Esophagus squamous epithelium (tissue), 5 donors: ENCODE results near the gene IL13. TPM values are rescaled to one million over a fixed set of nuclear protein-coding genes. Genes with fewer than 3 reads are reported as not detected.

ENCODE experiments used
- DNase-seq: peaks from one replicate; lab custom pipeline; 2025; lab: John Stamatoyannopoulos, UW
- H3K27ac ChIP-seq, 4 donors: fragments of 200-600 bp; sonication (generic); one replicate each; pipeline ENCODE4 v1.5.1; 2016 to 2019; ENCODE audit warnings: mild to moderate bottlenecking in 1 of 4
- H3K27me3 ChIP-seq, 4 donors: fragments of 200-600 bp; sonication (generic); 1 replicate in 3 of 4; 2 replicates in 1 of 4; pipeline versions ENCODE4 v1.5.1 to v1.6.0; 2017 to 2021; ENCODE audit warnings: antibody characterized with exemption in 1 of 4
- H3K36me3 ChIP-seq, 3 donors: fragments of 200-600 bp; sonication (generic); one replicate each; pipeline ENCODE4 v1.5.1; 2016 to 2019
- H3K4me1 ChIP-seq, 3 donors: fragments of 200-600 bp; sonication (generic); one replicate each; pipeline ENCODE4 v1.5.1; 2017 to 2019
- H3K4me3 ChIP-seq, 4 donors: fragments of 200-600 bp; sonication (generic); 1 replicate in 3 of 4; 2 replicates in 1 of 4; pipeline ENCODE4 v1.5.1; 2016 to 2019; ENCODE audit warnings: mild to moderate bottlenecking in 2 of 4, moderate library complexity in 1 of 4
- H3K9me3 ChIP-seq, 3 donors: fragments of 200-600 bp; sonication (generic); one replicate each; pipeline ENCODE4 v1.5.1; 2016 to 2019
- CTCF ChIP-seq, 6 experiments: fragments of 450-650 bp in 4 of 6; fragments of 200-600 bp in 2 of 6; sonication (generic) in 2 of 6; IDR thresholded peaks; one replicate each; pipeline ENCODE4 v1.5.1; 2016 to 2019; ENCODE audit warnings: antibody characterized with exemption in 6 of 6, mild to moderate bottlenecking in 4 of 6, moderate library complexity in 4 of 6
- POLR2A ChIP-seq, 4 donors: fragments of 450-650 bp; IDR thresholded peaks; one replicate each; pipeline ENCODE4 v1.6.1; 2017; ENCODE audit warnings: antibody characterized with exemption in 4 of 4, mild to moderate bottlenecking in 4 of 4, moderate library complexity in 3 of 4
- WGBS, 2 donors: methylation state at CpG; one replicate each; pipeline ENCODE4 v1.1.5; 2018; 5-methylcytosine and 5-hydroxymethylcytosine counted together
- intact Hi-C: fragments of 100-400 bp; cut with DNase I; formaldehyde crosslinking; loops from one replicate; pipeline ENCODE4 v1.15.0; 2022
- total RNA-seq, 4 donors: library from RNA; depleted of rRNA; stranded (reverse); fragments of >200 nt; gene quantifications; one replicate each; pipeline ENCODE4 v1.1.0, GENCODE V29; 2016
- donor health status: DM: yes; HTN: yes; CAD: no.

The IL13 gene
- total RNA-seq, 4 donors from 2014 or later = not detected

- H3K9me3 ChIP-seq = no peaks in the 10 kb centered on the region
- peaks cover 0 to 22% (median 8%) of the 10 kb centered on the region in 3 donors for H3K4me1 ChIP-seq
- intact Hi-C loops = no loop called here
- no peak overlapping the region for H3K4me3 ChIP-seq
- no peak for TF ChIP-seq POLR2A (IDR thresholded peaks at IDR 0.05)
- TF ChIP-seq CTCF (IDR thresholded peaks at IDR 0.05) = no peak
- H3K36me3 ChIP-seq = no peaks in the 10 kb centered on the region
- peak overlapping the region in 2 of 4 donors; percentile 47 to 58 for H3K27ac ChIP-seq
- H3K27me3 ChIP-seq = no peaks in the 10 kb centered on the region
- WGBS, 2 donors = 31 to 44% methylated on average over 10 to 12 of the region's 13 CpGs
- no peak for DNase-seq
Observed at GRCh38 chr5:132674671-132675506, 16.9 kb downstream of the IL13 start.

- intact Hi-C loops = no loop called here
- no peaks in the 10 kb centered on the region for H3K9me3 ChIP-seq
- WGBS, 2 donors = 92 to 94% methylated on average over 10 to 11 of the region's 11 CpGs
- H3K4me1 ChIP-seq = peaks cover 0 to 22% (median 8%) of the 10 kb centered on the region in 3 donors
- H3K27ac ChIP-seq = no peak overlapping the region
- H3K27me3 ChIP-seq = no peaks in the 10 kb centered on the region
- no peak for TF ChIP-seq CTCF (IDR thresholded peaks at IDR 0.05)
- TF ChIP-seq POLR2A (IDR thresholded peaks at IDR 0.05) = no peak
- no peak overlapping the region for H3K4me3 ChIP-seq
- DNase-seq = no peak
- no peaks in the 10 kb centered on the region for H3K36me3 ChIP-seq
Observed at GRCh38 chr5:132675936-132676689, 18.1 kb downstream of the IL13 start.

- no peaks in the 10 kb centered on the region for H3K36me3 ChIP-seq
- peaks cover 0 to 22% (median 8%) of the 10 kb centered on the region in 3 donors for H3K4me1 ChIP-seq
- DNase-seq = no peak
- 51 to 70% methylated on average over 6 to 7 of the region's 7 CpGs for WGBS, 2 donors
- no peak overlapping the region for H3K4me3 ChIP-seq
- H3K9me3 ChIP-seq = no peaks in the 10 kb centered on the region
- TF ChIP-seq CTCF (IDR thresholded peaks at IDR 0.05) (peak in 1 of 6 experiments; percentile 38), POLR2A (IDR thresholded peaks at IDR 0.05) (no peak)
- intact Hi-C loops = no loop called here
- H3K27ac ChIP-seq = no peak overlapping the region
- no peaks in the 10 kb centered on the region for H3K27me3 ChIP-seq
Observed at GRCh38 chr5:132677191-132677590, 19.2 kb downstream of the IL13 start.

GRCh38 chr5:132677682-132678400 is 19.9 kb downstream of the IL13 start:
- Histone ChIP-seq H3K27me3 (no peaks in the 10 kb centered on the region), H3K4me3 (no peak overlapping the region), H3K4me1 (peaks cover 0 to 22% (median 8%) of the 10 kb centered on the region in 3 donors), H3K27ac (no peak overlapping the region), H3K9me3 (no peaks in the 10 kb centered on the region), H3K36me3 (no peaks in the 10 kb centered on the region)
- DNase-seq = no peak
- intact Hi-C loops = no loop called here
- 88 to 92% methylated on average over 15 of the region's 15 CpGs for WGBS, 2 donors
- TF ChIP-seq CTCF (IDR thresholded peaks at IDR 0.05) = no peak
- TF ChIP-seq POLR2A (IDR thresholded peaks at IDR 0.05) = no peak
